PC-9 (cell line): ENCODE results near the gene GAR1.

Experiments used
- EZH2 ChIP-seq: fragments of 200-600 bp; sonication (generic); IDR thresholded peaks from 2 replicates; pipeline ENCODE4 v1.8.0; 2017; ENCODE audit warnings: antibody characterized with exemption, low read depth
- TF ChIP-seq, protein P1 (sequence below): fragments of 200-600 bp; sonication (generic); conservative IDR thresholded peaks from 2 replicates; pipeline ENCODE4 v1.6.1; 2017; ENCODE audit warnings: mixed run types, antibody characterized with exemption, mild to moderate bottlenecking, moderate library complexity

DNA sequence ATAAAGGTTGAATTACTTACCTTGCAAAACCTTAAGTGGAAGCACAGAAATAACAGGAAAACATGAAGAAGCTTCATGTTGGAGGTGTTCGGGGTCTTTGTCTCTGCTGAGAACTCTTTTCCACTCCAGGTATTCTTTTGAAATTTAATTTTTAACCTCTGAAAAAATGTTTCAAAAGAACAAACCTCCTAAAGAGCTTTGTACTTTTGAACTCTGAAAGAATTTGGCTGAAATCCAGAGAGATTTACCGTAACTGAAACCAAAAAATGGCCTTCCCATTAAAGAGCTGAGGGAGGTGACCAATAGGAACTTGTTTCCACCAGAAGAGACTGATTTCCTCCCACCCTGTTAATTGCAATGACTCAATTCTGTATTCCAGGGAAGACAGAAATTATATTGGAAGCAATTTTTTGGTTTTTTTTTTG, 13.7 kb upstream of the GAR1 start, which contains the start of gene CFI:
- TF ChIP-seq, protein P1, sequence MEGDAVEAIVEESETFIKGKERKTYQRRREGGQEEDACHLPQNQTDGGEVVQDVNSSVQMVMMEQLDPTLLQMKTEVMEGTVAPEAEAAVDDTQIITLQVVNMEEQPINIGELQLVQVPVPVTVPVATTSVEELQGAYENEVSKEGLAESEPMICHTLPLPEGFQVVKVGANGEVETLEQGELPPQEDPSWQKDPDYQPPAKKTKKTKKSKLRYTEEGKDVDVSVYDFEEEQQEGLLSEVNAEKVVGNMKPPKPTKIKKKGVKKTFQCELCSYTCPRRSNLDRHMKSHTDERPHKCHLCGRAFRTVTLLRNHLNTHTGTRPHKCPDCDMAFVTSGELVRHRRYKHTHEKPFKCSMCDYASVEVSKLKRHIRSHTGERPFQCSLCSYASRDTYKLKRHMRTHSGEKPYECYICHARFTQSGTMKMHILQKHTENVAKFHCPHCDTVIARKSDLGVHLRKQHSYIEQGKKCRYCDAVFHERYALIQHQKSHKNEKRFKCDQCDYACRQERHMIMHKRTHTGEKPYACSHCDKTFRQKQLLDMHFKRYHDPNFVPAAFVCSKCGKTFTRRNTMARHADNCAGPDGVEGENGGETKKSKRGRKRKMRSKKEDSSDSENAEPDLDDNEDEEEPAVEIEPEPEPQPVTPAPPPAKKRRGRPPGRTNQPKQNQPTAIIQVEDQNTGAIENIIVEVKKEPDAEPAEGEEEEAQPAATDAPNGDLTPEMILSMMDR = no peak
- TF ChIP-seq EZH2 = no peak
